Left colon (tissue), 2 donors: ENCODE results near the gene CLDN3. TPM values are rescaled to one million over a fixed set of nuclear protein-coding genes. Genes with fewer than 3 reads are reported as not detected.
"Not testable (repeated sequence)": the region's sequence is repeated elsewhere in the genome, so short reads cannot be mapped to it uniquely, and the experiment has no call there.

Experiments used
- ATAC-seq: fragments of 200-7000 bp; cut with Tn5 transposase; one replicate; pipeline ENCODE4 v1.9.1; 2020; ENCODE audit warnings: mild to moderate bottlenecking, moderate library complexity
- DNase-seq, 2 donors: peaks; one replicate each; pipeline ENCODE4 v3.0.0-alpha.2; 2020
- intact Hi-C, 2 donors: fragments of 100-400 bp; cut with DNase I in 1 of 2; cut with micrococcal nuclease in 1 of 2; formaldehyde crosslinking; loops; one replicate each; pipeline versions ENCODE4 v1.11.2 to v1.14.0; 2022; cut with DNase I, micrococcal nuclease
- long read RNA-seq: library from polyadenylated mRNA; unstranded; transcript quantifications from one replicate; pipeline ENCODE4 v2.0.0, GENCODE V29; 2021
- total RNA-seq, 2 donors: library from RNA; stranded (reverse); fragmentation: NEBNext Ultra II Directional; extraction: Animal tissue kit (Norgen Biotek cat#: 25700); gene quantifications; one replicate each; pipeline ENCODE4 v1.2.1, GENCODE V29; 2021
- donor health status: DM: no; HTN: no; CAD: no.
- donor health status: DM: yes; HTN: yes; CAD: no.

The CLDN3 gene
- total RNA-seq: 100 to 1,000 TPM; 566 to 781 TPM
- long read RNA-seq, transcript CLDN3-201 (1 exons, 1,274 nt): major isoform, 1,006 of 1,007 reads
- long read RNA-seq, partial matches to known transcripts: 0 of 1,007 reads
- long read RNA-seq, other reads (novel, unspliced or antisense): 1 of 1,007 reads

DNA sequence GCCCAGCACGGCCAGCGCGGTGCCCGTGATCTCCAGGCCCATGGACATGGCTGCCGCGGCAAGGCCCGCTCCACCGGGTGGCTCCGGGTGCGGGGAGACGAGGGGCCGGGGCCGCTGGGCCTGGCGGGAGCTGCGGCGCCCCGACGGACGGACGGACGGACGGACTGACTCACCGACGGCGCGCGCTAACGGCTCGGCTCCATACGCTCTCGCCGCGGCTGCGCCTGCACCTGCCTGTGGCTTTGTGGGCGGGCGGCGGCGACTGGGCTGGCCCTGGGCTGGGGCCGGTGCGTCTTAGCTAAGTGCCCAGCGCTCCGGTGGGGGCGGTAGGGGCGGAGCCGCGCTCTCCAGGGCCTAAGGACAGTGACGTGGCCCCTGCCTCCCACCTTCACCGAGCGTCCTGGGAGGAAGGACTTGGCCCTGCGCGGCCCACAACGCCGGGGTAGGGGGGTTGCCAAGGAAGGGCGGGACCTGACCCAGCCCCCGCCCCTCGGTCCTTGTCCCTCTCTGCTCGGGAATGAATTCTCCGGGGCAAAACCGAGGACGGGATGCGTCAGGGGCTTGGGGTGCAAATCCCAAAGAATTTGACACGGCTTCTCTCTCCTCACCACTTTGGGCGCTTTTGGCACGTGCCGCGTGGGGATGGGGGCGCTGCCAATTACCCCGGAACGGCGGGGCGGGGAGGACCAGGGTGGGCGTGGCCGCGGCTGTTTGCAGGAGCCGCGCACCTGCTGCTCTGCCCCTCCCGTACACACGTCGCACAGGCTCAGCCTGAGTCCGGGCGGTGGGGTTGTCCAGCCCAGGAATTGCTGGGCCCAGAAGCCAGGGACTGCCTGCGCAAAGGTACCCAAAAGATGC is at the start of gene CLDN3:
TSS of gene CLDN3 (minus strand) at position 269 of the 858 bp plus-strand sequence. CDS start at position 48, 221 bp downstream.
- peak; percentile 94 to 95 for DNase-seq
- intact Hi-C loops: no loop called here

GRCh38 chr7:73817121-73817520 is 47.1 kb upstream of the CLDN3 start:
- DNase-seq (peak in 1 of 2 donors; percentile 12), ATAC-seq (no peak)
- intact Hi-C loops: no loop called here

More for the DNA sequence above, at the start of gene CLDN3:
- ATAC-seq: peak; percentile 67

DNA sequence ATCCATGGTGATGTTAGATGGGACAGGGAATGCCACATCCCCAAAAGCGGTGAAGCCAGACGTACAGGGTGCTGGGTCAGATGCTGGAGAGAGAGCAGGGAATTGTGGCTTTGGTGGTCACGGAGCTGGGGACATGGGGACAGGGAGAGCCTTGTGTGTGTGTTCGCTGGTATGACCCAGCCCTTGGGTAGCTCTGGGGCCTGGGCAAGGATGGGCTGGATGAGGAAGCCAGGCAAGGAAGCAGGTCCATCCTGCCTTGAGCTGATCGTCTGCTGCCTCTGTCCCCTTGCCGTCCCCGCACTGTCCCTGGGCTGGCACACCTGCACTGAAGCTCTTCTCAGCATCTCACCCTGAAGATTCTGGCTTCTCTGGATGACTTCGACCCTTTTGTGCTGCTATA is 45.4 kb upstream of the CLDN3 start:
- ATAC-seq (no peak), DNase-seq (peak in 1 of 2 donors; percentile 23)
- intact Hi-C loops: no loop called here

- intact Hi-C loops: loop anchor here in 1 of 2 donors (5.0 kb wide), 1 partner anchor 39 kb away; no protein-coding TSS in a partner anchor
- no peak for ATAC-seq
- no peak for DNase-seq
These were observed 42.9 kb upstream of the CLDN3 start for GRCh38 chr7:73812996-73813395.

GRCh38 chr7:73811760-73812168 is 41.7 kb upstream of the CLDN3 start:
- DNase-seq (peak; percentile 78 to 83), ATAC-seq (peak; percentile 64)
- intact Hi-C loops: loop anchor here in 1 of 2 donors (5.0 kb wide), 1 partner anchor 41 kb away; no protein-coding TSS in a partner anchor

- ATAC-seq (no peak), DNase-seq (peak in 1 of 2 donors; percentile 32)
- intact Hi-C loops: loop anchor here in 1 of 2 donors (5.0 kb wide), 1 partner anchor 41 kb away; no protein-coding TSS in a partner anchor
These were observed 40.9 kb upstream of the CLDN3 start for GRCh38 chr7:73810998-73811360.

DNA sequence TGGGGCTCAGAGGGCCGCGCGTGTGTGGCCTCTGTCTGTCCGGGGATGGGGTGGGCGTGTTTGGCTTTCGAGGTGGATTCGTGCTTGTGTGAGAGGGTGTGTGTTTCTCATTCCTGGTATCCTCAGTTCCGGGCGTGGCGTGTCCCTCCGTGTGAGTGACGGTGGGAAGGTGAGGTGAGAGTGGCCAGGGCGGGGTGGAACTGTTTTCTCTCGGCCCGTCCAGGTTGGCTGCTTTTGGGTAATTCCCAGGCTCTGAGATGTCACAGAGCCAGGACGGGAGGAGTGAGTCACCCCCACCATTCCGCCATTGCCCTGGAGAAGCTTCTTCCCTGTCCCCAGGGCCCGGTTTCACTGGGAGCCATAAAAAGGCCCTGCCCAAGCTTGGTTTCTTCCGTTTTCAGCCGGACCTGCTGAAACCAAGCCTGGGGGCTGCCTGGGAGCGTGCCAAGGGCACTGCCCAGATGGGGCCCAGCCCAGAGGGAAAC is 39.4 kb upstream of the CLDN3 start:
- DNase-seq (peak; percentile 81 to 91), ATAC-seq (peak; percentile 86)
- intact Hi-C loops: no loop called here

DNA sequence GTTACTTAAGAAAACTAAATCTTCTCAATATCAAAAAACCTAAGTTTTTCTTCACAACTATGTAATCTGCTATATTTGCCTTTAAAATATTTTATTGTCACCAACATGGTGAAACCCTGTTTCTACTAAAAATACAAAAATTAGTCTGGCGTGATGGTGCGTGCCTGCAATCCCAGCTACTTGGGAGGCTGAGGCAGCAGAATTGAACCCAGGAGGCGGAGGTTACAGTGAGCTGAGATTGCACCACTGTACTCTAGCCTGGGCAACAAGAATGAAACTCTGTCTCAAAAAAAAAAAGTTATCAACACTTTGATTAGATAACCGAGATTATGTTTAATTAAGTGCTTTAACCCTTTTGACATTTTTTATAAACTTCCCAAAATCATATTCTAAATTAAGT is 32.4 kb upstream of the CLDN3 start:
- peak in 1 of 2 donors; percentile 24 for DNase-seq
- peak; percentile 30 for ATAC-seq

GRCh38 chr7:73801577-73801976 is 31.5 kb upstream of the CLDN3 start:
- DNase-seq (no peak), ATAC-seq (peak; percentile 86)
- intact Hi-C loops: no loop called here

More for the DNA sequence above, 32.4 kb upstream of the CLDN3 start:
- intact Hi-C loops: no loop called here

- peak; percentile 68 for ATAC-seq
- intact Hi-C loops: no loop called here
- peak in 1 of 2 donors; percentile 15 for DNase-seq
These were observed 29.4 kb upstream of the CLDN3 start for GRCh38 chr7:73799282-73800141.

DNA sequence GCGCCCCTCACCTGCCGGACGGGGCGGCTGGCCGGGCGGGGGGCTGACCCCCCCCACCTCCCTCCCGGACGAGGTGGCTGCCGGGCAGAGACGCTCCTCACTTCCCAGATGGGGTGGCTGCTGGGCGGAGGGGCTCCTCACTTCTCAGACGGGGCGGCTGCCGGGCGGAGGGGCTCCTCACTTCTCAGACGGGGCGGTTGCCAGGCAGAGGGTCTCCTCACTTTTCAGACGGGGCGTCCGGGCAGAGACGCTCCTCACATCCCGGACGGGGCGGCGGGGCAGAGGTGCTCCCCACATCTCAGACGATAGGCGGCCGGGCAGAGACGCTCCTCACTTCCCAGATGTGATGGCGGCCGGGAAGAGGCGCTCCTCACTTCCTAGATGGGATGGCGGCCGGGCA is 27.1 kb upstream of the CLDN3 start:
- ATAC-seq, intact Hi-C loops: not testable (repeated sequence)
- peak in 1 of 2 donors; percentile 12 for DNase-seq

- ATAC-seq, intact Hi-C loops: not testable (repeated sequence)
These were observed 26.6 kb upstream of the CLDN3 start for GRCh38 chr7:73796656-73797055.

GRCh38 chr7:73795188-73795587 is 25.1 kb upstream of the CLDN3 start:
- DNase-seq, intact Hi-C loops, ATAC-seq: not testable (repeated sequence)

More at GRCh38 chr7:73796656-73797055, 26.6 kb upstream of the CLDN3 start:
- not testable (repeated sequence) for DNase-seq

DNA sequence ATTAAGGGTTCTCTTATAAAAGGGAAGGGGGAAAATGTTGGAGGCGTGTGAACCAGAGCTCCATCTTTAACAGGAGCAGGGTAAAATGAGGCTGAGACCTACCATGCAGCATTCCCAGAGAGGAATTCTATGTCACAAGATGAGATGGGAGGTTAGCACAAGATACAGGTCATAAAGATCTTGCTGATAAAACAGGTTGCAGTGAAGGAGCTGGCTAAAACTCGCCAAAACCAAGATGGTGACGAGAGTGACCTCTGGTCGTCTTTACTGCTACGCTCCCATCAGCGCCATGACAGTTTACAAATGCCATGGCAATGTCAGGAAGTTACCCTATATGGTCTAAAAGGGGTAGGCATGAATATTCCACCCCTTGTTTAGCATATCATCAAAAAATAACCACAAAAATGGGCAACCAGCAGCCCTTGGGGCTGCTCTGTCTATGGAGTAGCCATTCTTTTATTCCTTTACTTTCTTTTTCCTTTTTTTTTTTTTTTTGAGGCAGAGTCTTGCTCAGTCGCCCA is 21.2 kb upstream of the CLDN3 start:
- intact Hi-C loops, ATAC-seq: not testable (repeated sequence)
- DNase-seq: peak in 1 of 2 donors; percentile 20

DNA sequence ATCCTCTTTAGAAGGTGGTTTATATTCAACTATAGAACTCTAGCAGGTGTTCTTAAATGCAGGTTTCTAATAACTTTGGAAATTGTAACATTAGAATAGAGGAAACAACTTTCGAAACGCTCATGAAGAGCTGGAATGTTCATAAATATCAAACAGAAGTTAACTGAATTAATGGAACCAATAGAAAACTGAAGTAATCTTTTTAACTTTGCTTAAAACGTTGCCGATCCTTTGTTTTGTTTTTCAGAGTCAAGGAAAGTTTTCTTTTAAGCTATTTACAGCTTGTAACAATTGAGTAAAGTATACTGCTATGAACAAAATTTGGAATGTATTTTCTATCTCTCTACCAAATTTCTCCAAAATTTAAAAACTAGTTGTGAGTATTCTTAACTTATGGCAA is 19.0 kb upstream of the CLDN3 start:
- ATAC-seq (no peak), DNase-seq (no peak)
- intact Hi-C loops: no loop called here

- ATAC-seq: peak; percentile 33
- DNase-seq, intact Hi-C loops: not testable (repeated sequence)
These were observed 17.6 kb upstream of the CLDN3 start for GRCh38 chr7:73787786-73788048.

GRCh38 chr7:73786588-73786987 is 16.5 kb upstream of the CLDN3 start:
- intact Hi-C loops: no loop called here
- no peak for DNase-seq
- ATAC-seq: no peak

DNA sequence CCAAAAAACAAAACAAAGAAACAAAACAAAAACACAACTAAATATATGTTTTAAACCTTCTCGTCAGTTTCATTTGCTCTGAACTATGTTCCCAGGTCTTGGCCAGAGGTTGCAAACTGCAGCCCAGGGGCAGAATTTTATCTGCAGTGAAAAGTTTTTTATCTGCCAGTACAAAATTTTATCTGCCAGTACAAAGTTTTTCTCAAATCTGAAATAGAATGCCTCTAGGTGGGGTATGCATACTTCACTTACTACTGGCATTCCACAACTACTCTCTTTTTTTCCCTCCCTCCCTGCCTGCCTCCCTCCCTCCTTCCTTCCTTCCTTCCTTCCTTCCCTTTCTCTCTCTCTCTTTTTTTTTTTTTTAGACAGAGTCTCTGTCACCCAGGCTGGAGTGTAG is 9.4 kb upstream of the CLDN3 start:
- ATAC-seq (no peak), DNase-seq (peak in 1 of 2 donors; percentile 7)
- intact Hi-C loops: no loop called here
